ENCODE results near the gene DDX41. TPM values are rescaled to one million over a fixed set of nuclear protein-coding genes. Genes with fewer than 3 reads are reported as not detected.
"Not testable (repeated sequence)": the region's sequence is repeated elsewhere in the genome, so short reads cannot be mapped to it uniquely, and the experiment has no call there.

The DDX41 gene
- total RNA-seq, result 100 to 1,000 TPM; 203 to 220 (median 207) TPM

GRCh38 chr5:177516601-177517568 lies at the start of gene DDX41:
Gene DDX41, minus strand, starts transcription at chr5:177516961. Its CDS starts 16 bp downstream, at chr5:177516945.
- Mint-ChIP-seq H3K4me3 (peak within 1 kb of the TSS; percentile 86), H3K36me3 (ENCODE audit: insufficient read depth) (peaks cover 44% of the 10 kb centered on the region), H3K9me3 (no peaks in the 10 kb centered on the region), H3K4me1 (ENCODE audit: low read depth) (peaks cover 50% of the 10 kb centered on the region), H3K27me3 (ENCODE audit: low read depth) (no peaks in the 10 kb centered on the region)
- DNase-seq, result peak; percentile 92
- ATAC-seq, result peak; percentile 90 to 93

- ATAC-seq, result no peak
- Mint-ChIP-seq H3K9me3 (no peaks in the 10 kb centered on the region), H3K4me1 (ENCODE audit: low read depth) (no peaks in the 10 kb centered on the region), H3K27me3 (ENCODE audit: low read depth) (peaks cover 3% of the 10 kb centered on the region), H3K4me3 (no peak overlapping the region), H3K36me3 (ENCODE audit: insufficient read depth) (no peaks in the 10 kb centered on the region)
- no peak for DNase-seq
Measured at GRCh38 chr5:177565046-177565445, 48.3 kb upstream of the DDX41 start.

- not testable (repeated sequence) for H3K9me3 Mint-ChIP-seq; H3K4me3 Mint-ChIP-seq; H3K27me3 Mint-ChIP-seq (ENCODE audit: low read depth); DNase-seq; ATAC-seq; H3K36me3 Mint-ChIP-seq (ENCODE audit: insufficient read depth)
- H3K4me1 Mint-ChIP-seq (ENCODE audit: low read depth), result peaks cover 13% of the 10 kb centered on the region
Measured at GRCh38 chr5:177559446-177559941, 42.7 kb upstream of the DDX41 start.

GRCh38 chr5:177557796-177558195 lies 41.0 kb upstream of the DDX41 start:
- H3K36me3 Mint-ChIP-seq (ENCODE audit: insufficient read depth), result peaks cover 1% of the 10 kb centered on the region
- DNase-seq (no peak), ATAC-seq (no peak)
- no peak overlapping the region for H3K4me3 Mint-ChIP-seq
- H3K9me3 Mint-ChIP-seq, result no peaks in the 10 kb centered on the region
- no peaks in the 10 kb centered on the region for H3K27me3 Mint-ChIP-seq (ENCODE audit: low read depth)
- H3K4me1 Mint-ChIP-seq (ENCODE audit: low read depth), result peaks cover 19% of the 10 kb centered on the region

GRCh38 chr5:177557041-177557647 lies 40.4 kb upstream of the DDX41 start:
- peaks cover 26% of the 10 kb centered on the region for H3K4me1 Mint-ChIP-seq (ENCODE audit: low read depth)
- ATAC-seq (no peak), DNase-seq (no peak)
- H3K4me3 Mint-ChIP-seq, result no peak overlapping the region
- H3K27me3 Mint-ChIP-seq (ENCODE audit: low read depth), result no peaks in the 10 kb centered on the region
- no peaks in the 10 kb centered on the region for H3K9me3 Mint-ChIP-seq
- peaks cover 5% of the 10 kb centered on the region for H3K36me3 Mint-ChIP-seq (ENCODE audit: insufficient read depth)

- peak overlapping the region; percentile 86 for H3K4me3 Mint-ChIP-seq
- H3K9me3 Mint-ChIP-seq, result no peaks in the 10 kb centered on the region
- ATAC-seq (no peak), DNase-seq (no peak)
- no peaks in the 10 kb centered on the region for H3K27me3 Mint-ChIP-seq (ENCODE audit: low read depth)
- H3K4me1 Mint-ChIP-seq (ENCODE audit: low read depth), result peaks cover 29% of the 10 kb centered on the region
- H3K36me3 Mint-ChIP-seq (ENCODE audit: insufficient read depth), result peaks cover 8% of the 10 kb centered on the region
Measured at GRCh38 chr5:177555665-177556064, 38.9 kb upstream of the DDX41 start.

- Mint-ChIP-seq H3K4me1 (ENCODE audit: low read depth) (peaks cover 30% of the 10 kb centered on the region), H3K9me3 (no peaks in the 10 kb centered on the region), H3K27me3 (ENCODE audit: low read depth) (no peaks in the 10 kb centered on the region), H3K36me3 (ENCODE audit: insufficient read depth) (peaks cover 8% of the 10 kb centered on the region), H3K4me3 (peak overlapping the region; percentile 86)
- ATAC-seq (no peak), DNase-seq (no peak)
Measured at GRCh38 chr5:177555228-177555627, 38.5 kb upstream of the DDX41 start.

- Mint-ChIP-seq H3K4me3 (peak within 1 kb of the TSS; percentile 86), H3K36me3 (ENCODE audit: insufficient read depth) (peaks cover 8% of the 10 kb centered on the region), H3K27me3 (ENCODE audit: low read depth) (no peaks in the 10 kb centered on the region), H3K9me3 (no peaks in the 10 kb centered on the region), H3K4me1 (ENCODE audit: low read depth) (peaks cover 32% of the 10 kb centered on the region)
- peak; percentile 97 to 98 for ATAC-seq
- peak; percentile 93 for DNase-seq
Measured at GRCh38 chr5:177554474-177555111, 37.8 kb upstream of the DDX41 start, which contains the start of gene FAM193B. Gene FAM193B, minus strand, starts transcription at chr5:177554563. Its CDS starts 105 bp downstream, at chr5:177554458.

GRCh38 chr5:177553671-177554429 lies 37.1 kb upstream of the DDX41 start:
- peak; percentile 27 for DNase-seq
- H3K9me3 Mint-ChIP-seq, result no peaks in the 10 kb centered on the region
- H3K36me3 Mint-ChIP-seq (ENCODE audit: insufficient read depth), result peaks cover 8% of the 10 kb centered on the region
- peaks cover 33% of the 10 kb centered on the region for H3K4me1 Mint-ChIP-seq (ENCODE audit: low read depth)
- no peaks in the 10 kb centered on the region for H3K27me3 Mint-ChIP-seq (ENCODE audit: low read depth)
- peak; percentile 62 to 63 for ATAC-seq
- H3K4me3 Mint-ChIP-seq, result peak overlapping the region; percentile 78

GRCh38 chr5:177552839-177553455 lies 36.2 kb upstream of the DDX41 start:
- H3K4me1 Mint-ChIP-seq (ENCODE audit: low read depth), result peaks cover 37% of the 10 kb centered on the region
- DNase-seq (no peak), ATAC-seq (no peak)
- H3K27me3 Mint-ChIP-seq (ENCODE audit: low read depth), result no peaks in the 10 kb centered on the region
- H3K36me3 Mint-ChIP-seq (ENCODE audit: insufficient read depth), result peaks cover 11% of the 10 kb centered on the region
- H3K9me3 Mint-ChIP-seq, result no peaks in the 10 kb centered on the region
- H3K4me3 Mint-ChIP-seq, result peak overlapping the region; percentile 78

GRCh38 chr5:177550122-177550521 lies 33.4 kb upstream of the DDX41 start:
- Mint-ChIP-seq H3K4me1 (ENCODE audit: low read depth) (peaks cover 42% of the 10 kb centered on the region), H3K4me3 (no peak overlapping the region), H3K9me3 (no peaks in the 10 kb centered on the region), H3K27me3 (ENCODE audit: low read depth) (no peaks in the 10 kb centered on the region), H3K36me3 (ENCODE audit: insufficient read depth) (peaks cover 16% of the 10 kb centered on the region)
- DNase-seq (no peak), ATAC-seq (no peak)

GRCh38 chr5:177548495-177548894 lies 31.7 kb upstream of the DDX41 start:
- DNase-seq, result no peak
- peaks cover 16% of the 10 kb centered on the region for H3K36me3 Mint-ChIP-seq (ENCODE audit: insufficient read depth)
- H3K4me1 Mint-ChIP-seq (ENCODE audit: low read depth), result peaks cover 39% of the 10 kb centered on the region
- no peak for ATAC-seq
- no peak overlapping the region for H3K4me3 Mint-ChIP-seq
- H3K9me3 Mint-ChIP-seq, result no peaks in the 10 kb centered on the region
- H3K27me3 Mint-ChIP-seq (ENCODE audit: low read depth), result no peaks in the 10 kb centered on the region

- Mint-ChIP-seq H3K4me1 (ENCODE audit: low read depth) (peaks cover 33% of the 10 kb centered on the region), H3K4me3 (no peak overlapping the region), H3K27me3 (ENCODE audit: low read depth) (no peaks in the 10 kb centered on the region), H3K36me3 (ENCODE audit: insufficient read depth) (peaks cover 16% of the 10 kb centered on the region), H3K9me3 (no peaks in the 10 kb centered on the region)
- no peak for DNase-seq
- no peak for ATAC-seq
Measured at GRCh38 chr5:177547736-177548135, 31.0 kb upstream of the DDX41 start.
